HG03103 (cell line): ENCODE data around the gene OR14K1.
"Not testable (repeated sequence)": the region's sequence is repeated elsewhere in the genome, so short reads cannot be mapped to it uniquely, and the experiment has no call there.

Source experiments
- ATAC-seq: cut with Tn5 transposase; IDR thresholded peaks from one replicate; pipeline ENCODE4 v1.9.1; 2021; ENCODE audit warnings: low read depth; ENCODE audit not compliant: unreplicated experiment

OR14K1 gene

GRCh38 chr1:247738315-247738714 is at the start of gene OR14K1:
Gene OR14K1, plus strand, starts transcription at chr1:247738615. Its CDS starts 0 bp downstream, at chr1:247738615.
- ATAC-seq, result no peak

GRCh38 chr1:247701338-247701737 is 37.1 kb upstream of the OR14K1 start:
- no peak for ATAC-seq

GRCh38 chr1:247710681-247711080 is 27.7 kb upstream of the OR14K1 start:
- ATAC-seq, result not testable (repeated sequence)

- no peak for ATAC-seq
Measured at GRCh38 chr1:247713753-247714152, 24.7 kb upstream of the OR14K1 start.

- no peak for ATAC-seq
Measured at GRCh38 chr1:247716546-247716945, 21.9 kb upstream of the OR14K1 start, which contains the start of gene OR6F1. Gene OR6F1, minus strand, starts transcription at chr1:247716646. Its CDS starts 3,891 bp downstream, at chr1:247712755.

GRCh38 chr1:247721222-247721621 is 17.2 kb upstream of the OR14K1 start:
- no peak for ATAC-seq

- ATAC-seq, result no peak
Measured at GRCh38 chr1:247740721-247741120, 2.3 kb downstream of the OR14K1 start.

- no peak for ATAC-seq
Measured at GRCh38 chr1:247741756-247742155, 3.3 kb downstream of the OR14K1 start.

GRCh38 chr1:247742215-247742760 is 3.9 kb downstream of the OR14K1 start:
- not testable (repeated sequence) for ATAC-seq

- no peak for ATAC-seq
Measured at GRCh38 chr1:247746391-247746935, 8.0 kb downstream of the OR14K1 start.

- ATAC-seq, result no peak
Measured at GRCh38 chr1:247747616-247748015, 9.2 kb downstream of the OR14K1 start.

- no peak for ATAC-seq
Measured at GRCh38 chr1:247748041-247748440, 9.6 kb downstream of the OR14K1 start, which contains the start of gene OR14A2. Gene OR14A2, minus strand, starts transcription at chr1:247748141.

- no peak for ATAC-seq
Measured at GRCh38 chr1:247749870-247750269, 11.5 kb downstream of the OR14K1 start.

GRCh38 chr1:247754311-247754710 is 15.9 kb downstream of the OR14K1 start:
- ATAC-seq, result not testable (repeated sequence)

- ATAC-seq, result no peak
Measured at GRCh38 chr1:247760456-247760855, 22.0 kb downstream of the OR14K1 start, which contains the start of gene OR1C1. Gene OR1C1, minus strand, starts transcription at chr1:247760556. Its CDS starts 2,150 bp downstream, at chr1:247758406.

- ATAC-seq, result no peak
Measured at GRCh38 chr1:247769603-247770002, 31.2 kb downstream of the OR14K1 start.
